OCI-LY7 (cell line): ENCODE measurements around the gene PDZD2. TPM values are rescaled to one million over a fixed set of nuclear protein-coding genes. Genes with fewer than 3 reads are reported as not detected.

Source experiments
- BruUV-seq: library from RNA; stranded (reverse); fragments of 400-500 nt; replicated peaks from 2 replicates; lab custom pipeline; 2021; lab: Mats Ljungman, UMichigan
- CTCF ChIA-PET: fragments of 300-600 bp; sonication (Branson Sonifier 250); formaldehyde crosslinking; loops from one replicate; lab custom pipeline; 2022; ENCODE audit warnings: antibody characterized with exemption; ENCODE audit not compliant: unreplicated experiment; lab: Charles Lee
- POLR2A ChIA-PET: fragments of 300-600 bp; sonication (Branson Sonifier 250); formaldehyde crosslinking; loops from one replicate; lab custom pipeline; 2022; ENCODE audit warnings: antibody characterized with exemption; lab: Charles Lee
- DNase-seq: peaks from one replicate; pipeline ENCODE4 v3.0.0-alpha.2; 2015; ENCODE audit warnings: low spot score
- H2AFZ ChIP-seq: fragments of 200-600 bp; sonication (generic), shearing (Covaris generic); 2 replicates; pipeline ENCODE4 v1.6.1; 2014; ENCODE audit warnings: mild to moderate bottlenecking, antibody characterized with exemption, low read length, moderate library complexity
- H3K27ac ChIP-seq: fragments of 200-600 bp; sonication (generic); 2 replicates; pipeline ENCODE4 v1.5.1; 2014; ENCODE audit warnings: mixed run types, low read depth, mild to moderate bottlenecking, moderate library complexity, low read length, inconsistent platforms; ENCODE audit not compliant: poor library complexity, severe bottlenecking
- H3K36me3 ChIP-seq: fragments of 200-600 bp; sonication (generic); 2 replicates; pipeline ENCODE4 v1.6.1; 2014; ENCODE audit warnings: mild to moderate bottlenecking, antibody characterized with exemption, low read length, moderate library complexity, mixed read lengths; ENCODE audit not compliant: insufficient read depth
- H3K4me1 ChIP-seq: fragments of 200-600 bp; sonication (generic); 2 replicates; pipeline ENCODE4 v1.5.1; 2014; ENCODE audit warnings: mild to moderate bottlenecking, low read length; ENCODE audit not compliant: insufficient read depth, poor library complexity, severe bottlenecking
- H3K4me2 ChIP-seq: fragments of 200-600 bp; sonication (generic); 2 replicates; pipeline ENCODE4 v1.6.1; 2014; ENCODE audit warnings: mild to moderate bottlenecking, low read length
- H3K4me3 ChIP-seq: fragments of 200-600 bp; sonication (generic); 2 replicates; pipeline ENCODE4 v1.5.1; 2014; ENCODE audit warnings: mild to moderate bottlenecking, low read depth, low read length; ENCODE audit not compliant: poor library complexity, severe bottlenecking
- H3K79me2 ChIP-seq: fragments of 200-600 bp; sonication (generic); 2 replicates; pipeline ENCODE4 v1.6.1; 2016; ENCODE audit warnings: low read depth, mild to moderate bottlenecking, low read length, moderate library complexity, mixed read lengths; ENCODE audit not compliant: insufficient read depth
- H3K9me2 ChIP-seq: fragments of 200-600 bp; sonication (generic); 2 replicates; pipeline ENCODE4 v1.6.1; 2016; ENCODE audit warnings: mild to moderate bottlenecking, low read length, mixed read lengths; ENCODE audit not compliant: insufficient read depth
- H3K9me3 ChIP-seq: fragments of 200-600 bp; sonication (generic); 2 replicates; pipeline ENCODE4 v1.6.1; 2014; ENCODE audit warnings: mild to moderate bottlenecking, mixed run types, low read length, mixed read lengths
- H4K20me1 ChIP-seq: fragments of 200-600 bp; sonication (generic); 2 replicates; pipeline ENCODE4 v1.6.1; 2014; ENCODE audit warnings: mild to moderate bottlenecking, antibody characterized with exemption, low read length, moderate library complexity, mixed read lengths; ENCODE audit not compliant: insufficient read depth
- CTCF ChIP-seq: fragments of 200-600 bp; sonication (generic); conservative IDR thresholded peaks from 2 replicates; pipeline ENCODE4 v1.5.1; 2014; ENCODE audit warnings: mild to moderate bottlenecking, antibody characterized with exemption, low read length, moderate library complexity, mixed read lengths
- EZH2phosphoT487 ChIP-seq: fragments of 200-600 bp; sonication (generic); IDR thresholded peaks from 2 replicates; pipeline ENCODE4 v1.6.1; 2018; ENCODE audit warnings: low read depth, borderline replicate concordance, mild to moderate bottlenecking, mixed run types, antibody characterized with exemption, low read length, moderate library complexity, mixed read lengths
- intact Hi-C: fragments of 100-400 bp; cut with micrococcal nuclease; formaldehyde crosslinking; loops from one replicate; pipeline ENCODE4 v1.10.0; 2022; ENCODE audit not compliant: unreplicated experiment
- total RNA-seq, 2 experiments: library from RNA; depleted of rRNA in 1 of 2; stranded (reverse); fragments of >200 nt in 1 of 2; shearing (Covaris generic) in 1 of 2; gene quantifications; 2 replicates each; pipeline ENCODE4 v1.2.3, GENCODE V29; 2014 to 2022

PDZD2 gene
- total RNA-seq, 2 experiments from 2014 or later, result 8.6 to 10.6 TPM

DNA sequence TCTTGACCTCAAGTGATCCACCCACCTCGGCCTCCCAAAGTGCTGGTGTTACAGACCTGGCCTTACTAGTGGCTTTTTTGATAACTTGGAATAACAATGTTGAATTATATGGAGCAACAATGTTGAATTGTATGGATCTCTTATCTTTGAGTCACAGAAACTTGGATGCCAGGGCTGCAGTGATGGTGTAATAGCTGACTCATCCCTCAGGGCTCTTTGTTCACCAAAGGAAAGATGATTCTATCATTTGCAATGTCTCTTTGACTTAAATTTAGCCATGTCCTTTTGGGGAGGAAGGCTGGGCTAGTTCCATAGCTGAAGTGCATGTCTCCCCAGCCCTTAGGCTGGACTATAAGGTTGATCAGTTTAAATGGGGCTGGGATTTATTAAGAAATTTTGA is 172.3 kb downstream of the PDZD2 start:
- POLR2A ChIA-PET, result no interaction called here
- no peaks in the 10 kb centered on the region for H3K9me3 ChIP-seq
- intact Hi-C loops, result no loop called here
- CTCF ChIA-PET, result no interaction called here
- no TSS peak for BruUV-seq
- H3K36me3 ChIP-seq, result no peaks in the 10 kb centered on the region
- H3K79me2 ChIP-seq, result no peaks in the 10 kb centered on the region
- H3K4me3 ChIP-seq, result no peak overlapping the region
- TF ChIP-seq EZH2phosphoT487, result no peak
- no peak for TF ChIP-seq CTCF
- H3K9me2 ChIP-seq, result no peaks in the 10 kb centered on the region
- no peak overlapping the region for H2AFZ ChIP-seq
- no peaks in the 10 kb centered on the region for H4K20me1 ChIP-seq
- no peaks in the 10 kb centered on the region for H3K4me1 ChIP-seq
- H3K27ac ChIP-seq, result no peak overlapping the region
- H3K4me2 ChIP-seq, result no peak overlapping the region
- no peak for DNase-seq

DNA sequence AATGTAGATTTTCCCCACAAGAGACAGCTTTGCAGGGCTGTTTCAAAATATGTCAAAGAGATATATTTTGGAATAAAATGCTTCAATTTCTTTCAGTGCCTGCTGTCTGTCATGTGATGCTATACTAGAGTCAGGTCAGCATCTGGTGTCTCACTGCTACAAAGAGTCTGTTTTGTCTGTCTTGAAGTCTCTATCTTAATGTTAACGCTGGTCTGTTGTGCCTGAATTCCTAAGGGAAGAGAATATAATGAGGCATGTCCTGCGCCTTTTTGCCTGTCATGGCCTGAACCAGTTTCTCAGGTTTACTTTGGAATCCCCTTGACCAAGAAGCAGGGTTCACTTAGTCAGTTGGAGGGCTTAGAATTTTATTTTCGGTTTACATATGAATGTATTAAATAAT is 176.4 kb downstream of the PDZD2 start:
- H3K79me2 ChIP-seq, result no peaks in the 10 kb centered on the region
- BruUV-seq, result no TSS peak
- no peak overlapping the region for H2AFZ ChIP-seq
- H3K4me3 ChIP-seq, result no peak overlapping the region
- ChIA-PET POLR2A (no interaction called here), CTCF (no interaction called here)
- no peaks in the 10 kb centered on the region for H3K36me3 ChIP-seq
- intact Hi-C loops, result no loop called here
- H3K27ac ChIP-seq, result no peak overlapping the region
- no peaks in the 10 kb centered on the region for H3K9me2 ChIP-seq
- H4K20me1 ChIP-seq, result no peaks in the 10 kb centered on the region
- no peaks in the 10 kb centered on the region for H3K4me1 ChIP-seq
- TF ChIP-seq EZH2phosphoT487, result no peak
- no peak for TF ChIP-seq CTCF
- H3K9me3 ChIP-seq, result no peaks in the 10 kb centered on the region
- no peak overlapping the region for H3K4me2 ChIP-seq
- DNase-seq, result no peak

DNA sequence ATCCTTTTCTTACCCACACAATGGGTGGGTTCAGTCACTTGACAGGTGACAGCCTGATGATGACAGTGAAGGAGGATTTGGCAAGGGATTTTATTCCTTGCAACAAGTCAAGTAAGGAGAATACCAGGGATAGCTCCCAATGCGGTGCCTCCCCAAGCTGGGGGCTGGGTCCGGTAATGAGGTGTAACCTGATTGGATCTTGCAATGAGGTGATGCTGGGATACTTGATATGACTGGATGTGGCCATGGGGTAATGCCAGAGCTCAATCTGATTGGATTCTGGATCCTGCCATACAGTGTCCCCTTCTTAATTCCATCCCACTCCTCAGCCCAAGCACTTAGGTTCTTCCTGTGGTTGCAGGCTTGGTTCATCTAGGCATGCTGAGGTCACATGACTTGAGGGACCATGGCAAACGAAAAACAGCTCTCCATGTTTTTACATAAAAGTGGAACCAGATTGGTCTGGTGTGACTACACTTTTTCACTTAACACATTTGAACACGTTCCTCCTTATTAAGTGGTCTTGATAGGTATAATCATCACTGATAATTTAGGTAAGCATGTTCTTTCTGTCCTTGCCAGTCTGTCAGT is 181.1 kb downstream of the PDZD2 start:
- Histone ChIP-seq H3K79me2 (no peaks in the 10 kb centered on the region), H3K27ac (no peak overlapping the region), H3K36me3 (no peaks in the 10 kb centered on the region), H3K4me2 (no peak overlapping the region), H2AFZ (no peak overlapping the region), H4K20me1 (no peaks in the 10 kb centered on the region), H3K9me2 (no peaks in the 10 kb centered on the region), H3K9me3 (no peaks in the 10 kb centered on the region), H3K4me3 (no peak overlapping the region), H3K4me1 (no peaks in the 10 kb centered on the region)
- intact Hi-C loops, result no loop called here
- DNase-seq, result no peak
- CTCF ChIA-PET, result no interaction called here
- BruUV-seq, result no TSS peak
- POLR2A ChIA-PET, result no interaction called here
- TF ChIP-seq CTCF (no peak), EZH2phosphoT487 (no peak)
